ENCODE data around the gene ESR2. TPM values are rescaled to one million over a fixed set of nuclear protein-coding genes. Genes with fewer than 3 reads are reported as not detected.
"Not testable (repeated sequence)": the region's sequence is repeated elsewhere in the genome, so short reads cannot be mapped to it uniquely, and the experiment has no call there.

The ESR2 gene

DNA sequence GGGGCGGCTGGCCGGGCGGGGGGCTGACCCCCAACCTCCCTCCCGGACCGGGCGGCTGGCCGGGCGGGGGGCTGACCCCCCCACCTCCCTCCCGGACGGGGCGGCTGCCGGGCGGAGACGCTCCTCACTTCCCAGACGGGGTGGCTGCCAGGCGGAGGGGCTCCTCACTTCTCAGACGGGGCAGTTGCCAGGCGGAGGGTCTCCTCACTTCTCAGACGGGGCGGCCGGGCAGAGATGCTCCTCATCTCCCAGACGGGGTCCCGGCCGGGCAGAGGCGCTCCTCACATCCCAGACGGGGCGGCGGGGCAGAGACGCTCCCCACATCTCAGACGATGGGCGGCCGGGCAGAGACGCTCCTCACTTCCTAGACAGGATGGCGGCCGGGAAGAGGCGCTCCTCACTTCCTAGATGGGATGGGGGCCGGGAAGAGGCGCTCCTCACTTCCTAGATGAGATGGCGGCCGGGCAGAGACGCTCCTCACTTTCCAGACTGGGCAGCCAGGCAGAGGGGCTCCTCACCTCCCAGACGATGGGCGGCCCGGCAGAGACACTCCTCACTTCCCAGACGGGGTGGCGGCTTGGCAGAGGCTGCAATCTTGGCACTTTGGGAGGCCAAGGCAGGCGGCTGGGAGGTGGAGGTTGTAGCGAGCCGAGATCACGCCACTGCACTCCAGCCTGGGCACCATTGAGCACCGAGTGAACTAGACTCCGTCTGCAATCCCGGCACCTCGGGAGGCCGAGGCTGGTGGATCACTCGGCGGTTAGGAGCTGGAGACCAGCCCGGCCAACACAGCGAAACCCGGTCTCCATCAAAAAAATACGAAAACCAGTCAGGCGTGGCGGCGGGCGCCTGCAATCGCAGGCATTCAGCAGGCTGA lies 256.1 kb downstream of the ESR2 start:
- no CpG with 5 or more reads among the region's 66 CpGs for WGBS, 2 donors (ENCODE audit: extremely low coverage in 2 of 2, insufficient read length in 2 of 2, insufficient replicate concordance in 1 of 2)
- H3K79me1 ChIP-seq (ENCODE audit: low read depth, low read length); DNase-seq (ENCODE audit: low spot score): not testable (repeated sequence)

DNA sequence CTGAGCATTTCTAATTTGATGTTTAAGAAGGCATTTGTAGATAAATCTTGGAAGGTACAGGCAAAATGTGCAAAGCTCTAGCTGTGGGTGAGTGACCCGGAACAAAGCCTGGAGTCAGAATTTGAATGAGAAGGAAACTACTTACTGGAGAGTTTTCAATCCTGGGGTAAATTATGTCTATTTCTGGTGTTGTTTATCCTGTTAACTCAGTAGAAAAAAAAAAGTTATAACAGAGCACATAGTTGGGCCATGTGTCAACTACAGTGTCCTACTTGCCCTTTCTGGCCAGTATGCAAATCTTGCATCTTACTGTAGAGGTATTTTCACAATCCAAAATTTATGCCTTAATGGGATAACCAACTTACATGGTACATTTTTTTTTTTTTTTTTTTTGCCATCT lies 259.0 kb downstream of the ESR2 start:
- H3K27ac ChIP-seq (replicated peaks; ENCODE audit: low read length) = no peak overlapping the region

More for the DNA sequence above, 256.1 kb downstream of the ESR2 start:
- not testable (repeated sequence) for H3K4ac ChIP-seq (ENCODE audit: low read length); H2BK15ac ChIP-seq (ENCODE audit: low read length); H4K91ac ChIP-seq (ENCODE audit: low read depth, low read length, poor library complexity); H3K14ac ChIP-seq (ENCODE audit: low read length); H3K27ac ChIP-seq (replicated peaks; ENCODE audit: low read length); H3K27me3 ChIP-seq (ENCODE audit: control insufficient read depth in 3 of 3, insufficient read depth in 3 of 3, low read depth in 1 of 3, low read length in 3 of 3); H3K9ac ChIP-seq (ENCODE audit: low read depth, low read length, poor library complexity); H4K8ac ChIP-seq (ENCODE audit: low read depth, low read length); H3K4me1 ChIP-seq (ENCODE audit: control insufficient read depth in 2 of 2, insufficient read depth in 1 of 2, low read depth in 1 of 2, low read length in 2 of 2); H2BK12ac ChIP-seq (ENCODE audit: low read length); H3K23ac ChIP-seq (ENCODE audit: low read depth, low read length, poor library complexity); H2BK120ac ChIP-seq (ENCODE audit: low read depth, low read length); H2AK5ac ChIP-seq (ENCODE audit: low read depth, low read length); H3K4me3 ChIP-seq (ENCODE audit: low read length in 2 of 2); H3K4me2 ChIP-seq (ENCODE audit: insufficient read depth, low read length, poor library complexity, severe bottlenecking); H3K18ac ChIP-seq (ENCODE audit: low read length); H2BK5ac ChIP-seq (ENCODE audit: low read length); H2AFZ ChIP-seq (ENCODE audit: low read length)
- Histone ChIP-seq H3K9me3 (replicated peaks in 1 of 2; ENCODE audit: control insufficient read depth in 2 of 2, insufficient read depth in 1 of 2, low read depth in 1 of 2, low read length in 2 of 2) (peaks cover 6 to 18% of the 10 kb centered on the region in 2 donors), H3K36me3 (replicated peaks in 1 of 2; ENCODE audit: control insufficient read depth in 2 of 2, insufficient read depth in 2 of 2, low read length in 2 of 2) (peaks cover 5 to 58% of the 10 kb centered on the region in 2 donors)

More for the DNA sequence above, 259.0 kb downstream of the ESR2 start:
- Histone ChIP-seq H3K4me2 (ENCODE audit: insufficient read depth, low read length, poor library complexity, severe bottlenecking) (no peak overlapping the region), H4K8ac (ENCODE audit: low read depth, low read length) (no peak overlapping the region), H4K91ac (ENCODE audit: low read depth, low read length, poor library complexity) (no peak overlapping the region), H3K18ac (ENCODE audit: low read length) (no peak overlapping the region), H3K4ac (ENCODE audit: low read length) (no peak overlapping the region), H3K36me3 (replicated peaks in 1 of 2; ENCODE audit: control insufficient read depth in 2 of 2, insufficient read depth in 2 of 2, low read length in 2 of 2) (peaks cover 8 to 64% of the 10 kb centered on the region in 2 donors), H2AK5ac (ENCODE audit: low read depth, low read length) (no peak overlapping the region), H3K9me3 (replicated peaks in 1 of 2; ENCODE audit: control insufficient read depth in 2 of 2, insufficient read depth in 1 of 2, low read depth in 1 of 2, low read length in 2 of 2) (peaks cover 6 to 14% of the 10 kb centered on the region in 2 donors), H2BK12ac (ENCODE audit: low read length) (no peak overlapping the region), H3K9ac (ENCODE audit: low read depth, low read length, poor library complexity) (no peak overlapping the region), H3K23ac (ENCODE audit: low read depth, low read length, poor library complexity) (no peak overlapping the region), H3K79me1 (ENCODE audit: low read depth, low read length) (no peaks in the 10 kb centered on the region), H3K4me3 (ENCODE audit: low read length in 2 of 2) (no peak overlapping the region), H3K4me1 (ENCODE audit: control insufficient read depth in 2 of 2, insufficient read depth in 1 of 2, low read depth in 1 of 2, low read length in 2 of 2) (peaks cover 2 to 8% of the 10 kb centered on the region in 2 donors), H2BK120ac (ENCODE audit: low read depth, low read length) (no peak overlapping the region), H2BK5ac (ENCODE audit: low read length) (no peak overlapping the region), H3K14ac (ENCODE audit: low read length) (no peak overlapping the region), H3K27me3 (ENCODE audit: control insufficient read depth in 3 of 3, insufficient read depth in 3 of 3, low read depth in 1 of 3, low read length in 3 of 3) (no peaks in the 10 kb centered on the region), H2BK15ac (ENCODE audit: low read length) (no peak overlapping the region), H2AFZ (ENCODE audit: low read length) (no peak overlapping the region)
- no CpG with 5 or more reads among the region's 1 CpG for WGBS, 2 donors (ENCODE audit: extremely low coverage in 2 of 2, insufficient read length in 2 of 2, insufficient replicate concordance in 1 of 2)
- no peak for DNase-seq (ENCODE audit: low spot score)

Small RNAs within 50 kb of the gene (small RNA-seq; reads per million reads assigned to genes)
- not detected for gene MIR548H1 (ENCODE audit: insufficient read depth)

All from neuronal stem cell (in vitro differentiated cells).